ENCODE measurements around the gene KCNH6.

KCNH6 gene

GRCh38 chr17:63489291-63489690 is 33.9 kb upstream of the KCNH6 start:
- DNase-seq = no peak

DNA sequence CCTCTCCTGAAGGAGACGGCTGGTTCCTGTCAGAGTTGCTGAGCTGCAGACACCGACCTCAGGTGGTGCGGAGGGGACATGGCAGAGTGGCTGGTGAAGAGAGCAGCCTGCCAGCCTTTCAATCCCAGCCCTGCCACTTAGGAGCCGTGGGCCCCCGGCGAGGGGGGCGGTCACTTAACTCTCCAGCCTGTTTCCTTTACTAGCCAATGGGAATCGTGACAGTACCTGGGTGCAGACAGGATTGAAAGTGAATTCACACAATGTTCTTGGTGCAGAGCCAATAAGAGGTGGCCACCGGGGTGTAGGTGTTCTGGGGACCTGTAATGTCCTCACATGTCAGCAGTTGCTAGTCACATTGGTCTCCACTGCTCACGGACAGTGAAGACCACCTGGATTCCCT is 32.8 kb upstream of the KCNH6 start:
- DNase-seq = no peak

DNA sequence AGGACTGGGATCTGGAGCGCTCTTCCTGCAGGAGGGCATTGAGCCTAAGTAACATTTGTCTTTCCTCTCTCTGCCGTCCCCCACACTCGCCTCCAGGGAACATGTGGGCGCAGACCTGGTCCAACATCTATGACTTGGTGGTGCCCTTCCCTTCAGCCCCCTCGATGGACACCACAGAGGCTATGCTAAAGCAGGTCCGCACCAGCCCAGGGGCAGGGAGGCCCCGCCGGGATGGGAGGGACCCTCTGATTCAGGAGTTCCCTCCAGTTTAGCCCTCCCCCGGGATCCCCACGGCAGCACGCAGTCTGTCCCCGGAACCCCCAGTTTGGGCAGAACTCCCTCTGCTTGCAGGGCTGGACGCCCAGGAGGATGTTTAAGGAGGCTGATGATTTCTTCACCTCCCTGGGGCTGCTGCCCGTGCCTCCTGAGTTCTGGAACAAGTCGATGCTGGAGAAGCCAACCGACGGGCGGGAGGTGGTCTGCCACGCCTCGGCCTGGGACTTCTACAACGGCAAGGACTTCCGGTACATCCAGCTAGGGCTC is 32.2 kb upstream of the KCNH6 start:
- DNase-seq = no peak

- no peak for DNase-seq
Observed at GRCh38 chr17:63491413-63491812, 31.7 kb upstream of the KCNH6 start.

GRCh38 chr17:63491977-63492618 is 31.1 kb upstream of the KCNH6 start:
- no peak for DNase-seq

DNA sequence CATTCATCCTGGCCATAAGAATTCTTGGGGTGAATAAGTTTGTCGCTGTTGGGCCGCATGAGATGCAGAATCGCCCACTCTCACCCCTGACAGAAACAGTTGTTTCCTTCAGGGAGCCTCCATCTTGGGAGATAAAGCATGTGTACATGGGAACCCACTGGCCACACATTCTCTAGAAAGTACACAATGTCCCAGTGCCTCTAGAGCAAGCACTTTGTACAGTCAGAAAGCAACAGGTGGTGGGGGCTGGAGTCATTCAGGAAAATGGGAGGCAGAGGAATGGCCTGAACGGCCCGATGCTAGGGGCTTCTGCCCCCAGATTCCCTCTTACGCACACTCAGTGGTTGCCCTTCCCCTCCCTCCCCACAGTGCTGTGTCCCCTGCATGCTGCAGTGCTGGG is 30.2 kb upstream of the KCNH6 start:
- no peak for DNase-seq

DNA sequence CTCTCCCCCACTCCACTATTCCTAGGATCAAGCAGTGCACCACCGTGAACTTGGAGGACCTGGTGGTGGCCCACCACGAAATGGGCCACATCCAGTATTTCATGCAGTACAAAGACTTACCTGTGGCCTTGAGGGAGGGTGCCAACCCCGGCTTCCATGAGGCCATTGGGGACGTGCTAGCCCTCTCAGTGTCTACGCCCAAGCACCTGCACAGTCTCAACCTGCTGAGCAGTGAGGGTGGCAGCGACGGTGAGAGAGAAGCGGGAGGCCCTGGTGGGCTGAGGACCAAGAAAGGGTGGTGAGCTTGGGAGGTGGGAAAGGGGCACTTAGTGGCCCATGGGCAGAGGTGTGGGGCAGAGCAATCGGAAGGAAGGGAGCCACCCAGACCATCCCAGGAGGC is 29.7 kb upstream of the KCNH6 start:
- DNase-seq = no peak

DNA sequence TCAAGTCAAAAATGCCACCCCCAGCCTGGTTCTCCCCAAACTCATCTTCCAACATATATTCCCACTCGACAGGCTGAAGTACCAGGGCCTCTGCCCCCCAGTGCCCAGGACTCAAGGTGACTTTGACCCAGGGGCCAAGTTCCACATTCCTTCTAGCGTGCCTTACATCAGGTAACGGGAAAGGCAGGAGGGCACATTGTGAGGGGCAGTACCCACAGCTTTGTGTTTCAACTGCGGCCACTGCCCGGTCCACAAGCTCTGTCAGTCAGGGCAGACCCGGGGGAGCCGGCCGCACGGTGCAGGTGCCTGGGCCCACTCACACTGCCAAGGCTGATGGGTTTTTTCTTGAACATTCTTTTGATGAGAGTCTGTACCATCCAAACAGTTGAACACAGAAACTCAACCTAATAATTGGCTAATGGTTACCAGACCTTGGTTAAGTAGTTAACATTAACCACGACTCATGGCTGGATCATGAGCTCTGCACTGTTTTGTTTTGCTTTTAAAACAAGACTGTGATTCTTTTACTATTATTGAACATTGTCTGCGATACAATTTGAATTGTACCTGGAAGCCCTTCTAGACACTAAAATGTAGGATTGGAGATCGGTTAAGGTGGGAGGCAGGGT is 28.7 kb upstream of the KCNH6 start:
- no peak for DNase-seq

DNA sequence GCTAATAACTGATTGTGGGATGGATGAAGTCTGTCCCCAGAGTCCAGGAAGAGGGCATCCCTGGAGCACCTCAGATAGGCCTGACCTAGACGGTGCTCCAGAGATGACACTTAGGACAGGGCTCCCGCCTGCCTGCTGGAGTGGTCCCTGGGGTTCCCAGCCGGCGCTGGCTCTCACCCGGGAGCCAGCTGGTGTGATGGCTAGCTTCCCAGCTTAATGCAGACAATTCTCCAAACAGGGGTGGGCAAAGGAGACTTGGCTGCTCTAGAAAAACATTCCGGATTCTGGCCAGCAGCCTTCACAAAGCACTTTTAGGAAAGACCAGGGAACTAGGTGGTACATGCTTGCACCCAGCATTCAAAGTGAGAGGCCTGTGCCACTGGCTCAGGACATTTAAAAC is 27.7 kb upstream of the KCNH6 start:
- DNase-seq = no peak

DNA sequence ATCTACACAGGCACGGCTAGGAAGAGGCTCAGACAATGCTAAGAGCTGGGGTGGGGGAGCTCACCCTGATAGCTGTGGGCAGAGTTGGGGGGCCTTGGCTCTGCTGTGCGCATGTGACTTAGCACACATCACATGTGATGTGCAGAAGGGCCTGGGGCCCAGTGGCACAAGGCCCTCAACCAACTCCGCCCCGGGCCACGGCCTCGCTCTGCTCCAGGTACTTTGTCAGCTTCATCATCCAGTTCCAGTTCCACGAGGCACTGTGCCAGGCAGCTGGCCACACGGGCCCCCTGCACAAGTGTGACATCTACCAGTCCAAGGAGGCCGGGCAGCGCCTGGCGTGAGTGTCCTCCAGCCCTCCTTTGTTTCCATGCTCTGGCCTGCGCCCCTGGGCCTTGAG is 27.0 kb upstream of the KCNH6 start:
- DNase-seq = no peak

DNA sequence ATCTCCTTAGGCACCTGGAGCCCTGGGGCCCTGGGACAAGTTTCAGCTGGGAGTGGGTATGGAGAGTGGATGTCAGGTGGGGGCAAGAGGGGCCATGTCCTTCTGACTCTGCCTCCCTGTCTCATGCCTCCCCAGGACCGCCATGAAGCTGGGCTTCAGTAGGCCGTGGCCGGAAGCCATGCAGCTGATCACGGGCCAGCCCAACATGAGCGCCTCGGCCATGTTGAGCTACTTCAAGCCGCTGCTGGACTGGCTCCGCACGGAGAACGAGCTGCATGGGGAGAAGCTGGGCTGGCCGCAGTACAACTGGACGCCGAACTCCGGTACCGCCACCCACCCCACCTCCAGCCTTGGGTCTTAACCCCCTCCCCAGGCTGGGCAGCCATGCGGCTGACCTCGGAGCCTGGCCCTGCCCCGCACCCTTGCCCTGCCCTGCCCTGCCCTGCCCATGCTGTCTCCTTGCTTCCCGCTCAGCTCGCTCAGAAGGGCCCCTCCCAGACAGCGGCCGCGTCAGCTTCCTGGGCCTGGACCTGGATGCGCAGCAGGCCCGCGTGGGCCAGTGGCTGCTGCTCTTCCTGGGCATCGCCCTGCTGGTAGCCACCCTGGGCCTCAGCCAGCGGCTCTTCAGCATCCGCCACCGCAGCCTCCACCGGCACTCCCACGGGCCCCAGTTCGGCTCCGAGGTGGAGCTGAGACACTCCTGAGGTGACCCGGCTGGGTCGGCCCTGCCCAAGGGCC is 26.3 kb upstream of the KCNH6 start:
- no peak for DNase-seq

GRCh38 chr17:63497708-63498483 is 25.3 kb upstream of the KCNH6 start:
- DNase-seq = no peak

GRCh38 chr17:63498626-63499195 is 24.4 kb upstream of the KCNH6 start:
- DNase-seq = no peak

- DNase-seq = no peak
Observed at GRCh38 chr17:63500543-63501390, 22.4 kb upstream of the KCNH6 start.

GRCh38 chr17:63503341-63503705 is 19.8 kb upstream of the KCNH6 start:
- no peak for DNase-seq

DNA sequence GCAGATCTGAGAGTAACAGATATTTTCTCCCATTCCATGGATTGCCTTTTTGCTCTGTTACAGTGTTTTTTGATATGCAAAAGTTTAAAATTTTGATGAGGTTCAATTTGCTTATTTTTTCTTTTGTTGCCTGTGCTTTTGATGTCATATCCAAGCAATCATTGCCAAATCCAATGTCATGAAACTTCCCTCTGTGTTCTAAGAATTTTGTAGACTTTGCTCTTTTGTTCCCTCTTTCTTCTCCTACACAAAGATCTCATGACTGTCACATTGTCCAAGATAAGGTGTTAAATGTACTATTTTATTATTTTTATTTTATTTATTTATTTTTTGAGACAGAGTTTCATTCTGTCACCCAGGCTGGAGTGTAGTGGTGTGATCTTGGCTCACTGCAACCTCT is 18.9 kb upstream of the KCNH6 start:
- no peak for DNase-seq

- DNase-seq = no peak
Observed at GRCh38 chr17:63505341-63505740, 17.8 kb upstream of the KCNH6 start.

- no peak for DNase-seq
Observed at GRCh38 chr17:63506627-63507026, 16.5 kb upstream of the KCNH6 start.

DNA sequence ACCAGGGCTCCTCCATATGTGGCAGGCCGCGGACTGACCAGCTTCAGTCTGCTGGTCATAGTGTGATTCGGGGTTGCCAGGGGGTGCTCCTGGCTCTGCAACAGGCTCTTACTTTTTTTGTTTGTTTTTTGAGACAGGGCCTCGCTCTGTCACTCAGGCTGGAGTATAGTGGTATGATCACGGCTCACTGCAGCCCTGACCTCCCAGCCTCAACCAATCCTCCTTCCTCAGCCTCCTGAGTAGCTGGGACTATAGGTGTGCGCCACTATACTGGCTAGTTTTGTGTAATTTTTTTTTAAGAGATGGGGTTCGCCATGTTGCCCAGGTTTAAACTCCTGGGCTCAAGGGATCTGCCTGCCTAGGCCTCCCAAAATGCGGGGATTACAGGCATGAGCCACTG is 11.8 kb upstream of the KCNH6 start:
- DNase-seq = no peak

DNA sequence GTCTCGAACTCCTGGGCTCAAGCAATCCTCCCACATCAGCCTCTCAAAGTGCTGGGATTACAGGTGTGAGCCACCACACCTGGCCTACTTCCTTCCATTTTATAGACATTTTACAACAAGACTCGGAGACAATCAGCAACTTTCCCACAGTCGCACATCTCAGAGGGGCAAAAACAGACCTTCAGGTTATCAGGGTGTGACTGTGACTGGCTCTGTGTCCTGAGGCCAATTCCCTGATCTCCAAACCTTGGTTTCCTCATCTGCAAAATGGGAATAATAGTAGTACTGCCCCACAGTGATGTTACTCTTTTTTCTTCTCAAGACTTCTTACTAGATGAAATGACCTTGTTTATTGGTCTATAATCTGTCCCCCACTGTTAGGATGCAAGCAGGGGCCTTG is 10.8 kb upstream of the KCNH6 start:
- no peak for DNase-seq

- no peak for DNase-seq
Observed at GRCh38 chr17:63512896-63513644, 10.1 kb upstream of the KCNH6 start.

All from activated naive CD4-positive, alpha-beta T cell (primary cell).